Measurements from ENCODE around the gene MON1A.
A peak's percentile ranks its signal among the peaks of the same experiment; 100 is the strongest.
"Not testable (repeated sequence)": the region's sequence is repeated elsewhere in the genome, so short reads cannot be mapped to it uniquely, and the experiment has no call there.

MON1A gene

GRCh38 chr3:49917806-49918590 is 11.6 kb downstream of the MON1A start:
- not testable (repeated sequence) for DNase-seq (ENCODE audit: low spot score)

- no peak for DNase-seq (ENCODE audit: low spot score)
Observed at GRCh38 chr3:49916686-49917085, 12.9 kb downstream of the MON1A start.

- no peak for DNase-seq (ENCODE audit: low spot score)
Observed at GRCh38 chr3:49914906-49915305, 14.7 kb downstream of the MON1A start.

GRCh38 chr3:49912881-49913281 is 16.7 kb downstream of the MON1A start:
- peak; percentile 17 for DNase-seq (ENCODE audit: low spot score)

- no peak for DNase-seq (ENCODE audit: low spot score)
Observed at GRCh38 chr3:49911611-49912010, 18.0 kb downstream of the MON1A start.

GRCh38 chr3:49911124-49911420 is 18.5 kb downstream of the MON1A start:
- DNase-seq (ENCODE audit: low spot score), result no peak

GRCh38 chr3:49910409-49911123 is 19.0 kb downstream of the MON1A start:
- no peak for DNase-seq (ENCODE audit: low spot score)

GRCh38 chr3:49908373-49909199 is 21.0 kb downstream of the MON1A start:
- DNase-seq (ENCODE audit: low spot score), result no peak

GRCh38 chr3:49906073-49906743 is 23.4 kb downstream of the MON1A start:
- DNase-seq (ENCODE audit: low spot score), result peak; percentile 33

GRCh38 chr3:49904448-49904847 is 25.2 kb downstream of the MON1A start:
- not testable (repeated sequence) for DNase-seq (ENCODE audit: low spot score)

- DNase-seq (ENCODE audit: low spot score), result no peak
Observed at GRCh38 chr3:49903451-49904424, 25.9 kb downstream of the MON1A start, which contains the start of gene MST1R. TSS of gene MST1R (minus strand) at chr3:49903873. CDS start at chr3:49903609, 264 bp downstream.

- no peak for DNase-seq (ENCODE audit: low spot score)
Observed at GRCh38 chr3:49902511-49903345, 26.9 kb downstream of the MON1A start.

- DNase-seq (ENCODE audit: low spot score), result no peak
Observed at GRCh38 chr3:49901366-49902339, 28.0 kb downstream of the MON1A start.

- no peak for DNase-seq (ENCODE audit: low spot score)
Observed at GRCh38 chr3:49900491-49901153, 29.0 kb downstream of the MON1A start.

- no peak for DNase-seq (ENCODE audit: low spot score)
Observed at GRCh38 chr3:49899815-49900214, 29.8 kb downstream of the MON1A start.

- no peak for DNase-seq (ENCODE audit: low spot score)
Observed at GRCh38 chr3:49898991-49899390, 30.6 kb downstream of the MON1A start.

- DNase-seq (ENCODE audit: low spot score), result no peak
Observed at GRCh38 chr3:49896345-49896744, 33.3 kb downstream of the MON1A start.

GRCh38 chr3:49895791-49896190 is 33.8 kb downstream of the MON1A start:
- no peak for DNase-seq (ENCODE audit: low spot score)

All from putamen (tissue), 1 donor.